GM19372 (cell line): ENCODE results near the gene WDR4.
"Not testable (repeated sequence)": the region's sequence is repeated elsewhere in the genome, so short reads cannot be mapped to it uniquely, and the experiment has no call there.

ENCODE experiments used
- ATAC-seq: cut with Tn5 transposase; IDR thresholded peaks from one replicate; pipeline ENCODE4 v1.9.1; 2021; ENCODE audit warnings: mild to moderate bottlenecking, low read depth, moderate library complexity; ENCODE audit not compliant: unreplicated experiment

The WDR4 gene

GRCh38 chr21:42855171-42855936, 24.0 kb downstream of the WDR4 start:
- ATAC-seq: no peak

DNA sequence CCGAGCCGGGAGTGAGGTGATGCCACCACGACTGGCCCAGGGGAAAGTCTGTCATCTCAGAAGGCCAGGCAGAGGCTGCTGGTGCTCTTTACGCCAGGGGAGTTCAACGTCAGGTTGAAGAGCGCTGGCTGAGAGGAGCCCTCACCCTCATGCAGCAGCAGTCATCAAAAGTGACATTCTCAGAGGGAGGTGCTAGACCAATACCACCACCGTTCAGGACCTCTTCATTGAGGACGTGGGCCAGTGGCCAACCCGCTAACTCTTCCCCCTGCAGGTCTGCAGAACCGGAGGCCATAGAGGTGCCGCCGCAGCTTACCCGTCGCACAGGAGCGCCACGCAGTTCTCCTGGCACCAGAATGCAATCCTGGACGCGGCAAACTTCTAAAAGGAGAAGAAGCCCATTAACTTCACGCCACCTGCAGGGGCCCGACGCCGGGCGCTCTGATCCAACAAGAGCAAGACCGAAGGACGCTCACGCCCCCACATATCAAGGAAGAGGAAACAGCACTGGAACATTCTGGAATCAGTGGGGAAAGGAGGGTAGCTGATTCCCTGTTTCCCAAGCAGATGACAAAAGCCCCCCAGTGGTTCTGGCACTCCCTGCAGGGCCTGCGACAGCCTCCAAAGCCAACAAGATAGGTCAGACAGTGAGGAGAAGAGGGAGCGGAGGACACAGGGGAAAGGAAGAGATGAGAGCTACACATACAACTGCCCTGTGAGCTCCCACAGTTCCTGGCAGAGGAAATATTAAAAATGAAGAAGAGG, 24.9 kb downstream of the WDR4 start:
- no peak for ATAC-seq

GRCh38 chr21:42853621-42854020, 25.7 kb downstream of the WDR4 start:
- no peak for ATAC-seq

DNA sequence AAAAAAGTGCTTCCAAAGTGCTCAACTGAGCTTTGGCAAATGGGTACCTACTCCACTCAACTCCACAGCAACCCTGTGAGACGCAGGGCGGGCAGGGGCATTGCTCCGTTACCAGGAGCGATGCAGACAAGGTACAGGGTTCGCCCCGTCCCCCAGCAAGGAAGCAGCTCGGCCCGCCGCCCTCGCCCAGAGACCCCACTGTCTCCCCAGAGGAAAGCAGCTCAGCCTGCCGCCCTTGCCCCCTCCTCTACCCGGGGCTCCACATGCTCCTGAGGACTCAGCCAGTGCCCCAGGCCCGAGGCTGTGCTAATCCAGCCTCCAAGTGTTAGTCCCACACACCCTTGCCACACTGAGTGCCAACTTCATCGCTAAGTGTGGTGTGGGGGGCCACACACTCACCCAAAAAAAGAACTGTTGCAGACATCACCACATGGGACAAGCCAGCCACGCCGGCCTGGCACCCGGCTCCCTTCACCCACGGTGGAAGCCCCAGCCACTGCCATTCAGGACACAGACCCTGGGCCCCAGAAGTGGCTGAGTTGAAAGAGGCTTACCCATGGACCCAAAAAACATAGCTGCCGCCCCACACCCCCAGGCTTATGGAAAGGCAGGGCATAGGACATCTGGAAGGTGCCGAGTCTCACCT, 26.3 kb downstream of the WDR4 start:
- no peak for ATAC-seq

DNA sequence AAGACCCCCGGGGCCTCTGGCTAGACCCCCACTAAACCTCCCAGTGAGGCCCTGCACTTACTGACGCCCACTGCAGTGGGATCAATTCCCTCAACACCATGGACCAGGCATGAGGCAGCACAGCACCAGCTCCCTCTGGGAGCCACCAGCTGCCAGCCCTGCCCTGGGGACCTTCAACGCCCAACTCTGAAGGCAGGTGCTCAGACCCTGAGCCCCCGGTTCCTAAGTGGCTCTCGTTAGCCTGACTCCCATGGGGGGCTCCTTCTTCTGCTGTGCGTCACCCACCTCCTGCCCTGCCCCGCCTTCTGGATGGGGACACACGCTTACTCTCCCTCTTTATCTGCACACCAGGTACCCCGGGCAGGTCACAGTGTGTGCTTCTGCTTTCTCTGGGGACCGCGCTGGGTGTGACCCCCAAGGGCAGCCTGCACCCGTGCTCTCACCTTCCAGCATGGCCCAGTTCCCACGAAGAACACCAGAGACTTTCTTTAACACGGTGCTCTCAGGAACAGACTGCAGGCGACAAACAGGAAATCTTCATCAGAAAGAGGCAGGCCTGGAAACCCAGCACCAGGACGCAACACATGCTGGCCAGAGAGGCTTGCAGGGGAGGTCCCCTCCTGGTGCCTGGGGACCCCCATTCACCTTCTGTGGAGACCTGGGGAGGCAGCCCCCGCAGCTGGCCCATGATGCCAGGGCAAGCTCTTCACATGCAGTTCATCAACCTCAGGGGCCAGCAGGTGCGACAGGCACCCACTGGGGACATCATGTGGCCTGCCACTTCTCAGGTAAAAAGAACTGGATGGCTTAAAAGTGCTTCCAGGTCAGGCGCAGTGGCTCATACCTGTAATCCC, 27.3 kb downstream of the WDR4 start:
- ATAC-seq: no peak

- no peak for ATAC-seq
Measured at GRCh38 chr21:42850866-42851391, 28.4 kb downstream of the WDR4 start.

DNA sequence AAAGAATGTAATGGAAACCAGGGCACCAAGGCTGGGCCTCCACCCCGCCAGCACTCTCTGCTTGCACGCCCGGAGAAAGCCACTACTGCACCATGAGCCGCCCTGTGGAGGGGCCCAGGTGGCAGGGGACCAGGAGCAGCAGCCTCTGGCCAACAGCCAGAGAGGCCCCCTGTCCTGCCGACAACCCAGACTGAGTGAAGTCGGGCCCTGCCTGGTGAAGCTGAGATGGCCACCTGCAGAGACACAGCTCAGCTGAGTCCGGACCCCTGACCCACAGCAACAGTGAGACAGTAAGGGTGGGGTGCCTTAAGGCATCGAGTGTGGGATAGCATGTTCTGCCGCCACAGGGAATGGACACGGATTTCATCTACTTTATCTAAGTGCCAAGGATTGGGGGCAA, 28.9 kb downstream of the WDR4 start:
- ATAC-seq: no peak

- no peak for ATAC-seq
Measured at GRCh38 chr21:42849759-42850412, 29.5 kb downstream of the WDR4 start.

GRCh38 chr21:42848932-42849758, 30.2 kb downstream of the WDR4 start:
- ATAC-seq: no peak

- not testable (repeated sequence) for ATAC-seq
Measured at GRCh38 chr21:42848144-42848931, 31.0 kb downstream of the WDR4 start.

- ATAC-seq: no peak
Measured at GRCh38 chr21:42847726-42848125, 31.6 kb downstream of the WDR4 start.

GRCh38 chr21:42847051-42847707, 32.2 kb downstream of the WDR4 start:
- no peak for ATAC-seq

DNA sequence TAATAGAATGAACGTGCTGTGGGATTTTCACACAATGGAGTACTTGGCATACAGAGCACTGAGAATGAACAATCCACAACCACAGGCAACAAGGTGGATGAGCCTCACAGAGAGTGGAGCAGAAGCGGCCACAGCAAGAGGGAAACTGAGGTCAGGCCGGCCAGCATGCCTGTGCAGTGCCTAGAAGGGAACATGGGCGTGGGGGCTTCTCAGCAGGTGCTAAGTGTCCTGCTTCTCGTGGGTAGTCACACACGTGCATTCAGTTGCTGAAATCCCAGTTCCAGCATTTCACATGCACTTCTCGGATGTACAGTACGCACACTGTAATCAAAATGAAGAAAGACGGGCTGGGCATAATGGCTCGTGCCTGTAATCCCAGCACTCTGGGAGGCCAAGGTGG, 33.1 kb downstream of the WDR4 start:
- no peak for ATAC-seq

- no peak for ATAC-seq
Measured at GRCh38 chr21:42845296-42845965, 33.9 kb downstream of the WDR4 start.

GRCh38 chr21:42844411-42845113, 34.8 kb downstream of the WDR4 start:
- no peak for ATAC-seq

DNA sequence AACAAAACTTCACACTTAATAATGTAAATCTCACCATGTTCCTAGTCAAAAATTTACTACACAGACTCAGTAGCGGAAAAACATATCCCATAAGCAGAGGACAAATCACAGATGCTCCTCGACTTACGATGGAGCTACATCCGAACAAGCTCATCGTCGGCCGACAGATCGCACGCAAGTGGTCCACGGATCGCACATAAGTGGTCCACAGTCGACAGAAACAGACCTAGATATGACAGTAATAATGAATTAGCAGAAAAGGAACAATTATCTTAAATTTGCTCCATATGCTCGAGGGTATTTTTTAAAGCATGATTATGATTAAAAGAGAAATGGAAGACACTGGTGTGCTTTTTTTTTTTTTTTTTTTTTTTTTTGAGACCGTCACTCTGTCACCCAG, 36.3 kb downstream of the WDR4 start:
- no peak for ATAC-seq
